Mesenchymal stem cell (in vitro differentiated cells and primary cell): ENCODE results near the gene TOMM40. TPM values are rescaled to one million over a fixed set of nuclear protein-coding genes. Genes with fewer than 3 reads are reported as not detected.

Experiments used
- DNase-seq: peaks from one replicate; pipeline ENCODE4 v3.0.0-alpha.2; 2013
- H2AFZ ChIP-seq: one replicate; pipeline ENCODE4 v1.6.1; 2013; ENCODE audit warnings: low read depth, mild to moderate bottlenecking, control low read depth, inconsistent platforms, low read length, moderate library complexity
- H2AK5ac ChIP-seq: 2 replicates; pipeline ENCODE4 v1.6.1; 2013; ENCODE audit warnings: low read length, moderate library complexity, mild to moderate bottlenecking, inconsistent platforms; ENCODE audit not compliant: severe bottlenecking
- H2BK120ac ChIP-seq: one replicate; pipeline ENCODE4 v1.6.1; 2013; ENCODE audit warnings: low read depth, mild to moderate bottlenecking, inconsistent platforms, low read length, moderate library complexity
- H2BK12ac ChIP-seq, 2 experiments: one replicate each; pipeline ENCODE4 v1.6.1; 2013; ENCODE audit warnings: inconsistent platforms in 2 of 2, low read length in 2 of 2, mild to moderate bottlenecking in 2 of 2, moderate library complexity in 2 of 2, control low read depth in 1 of 2
- H2BK15ac ChIP-seq: one replicate; pipeline ENCODE4 v1.6.1; 2013; ENCODE audit warnings: mild to moderate bottlenecking, low read depth, inconsistent platforms; ENCODE audit not compliant: poor library complexity, severe bottlenecking
- H2BK5ac ChIP-seq: 2 replicates; pipeline ENCODE4 v1.6.1; 2013; ENCODE audit warnings: low read depth, mild to moderate bottlenecking, low read length, control low read depth, inconsistent platforms; ENCODE audit not compliant: poor library complexity, severe bottlenecking
- H3K14ac ChIP-seq, 2 experiments: one replicate each; pipeline ENCODE4 v1.6.1; 2013; ENCODE audit warnings: inconsistent platforms in 2 of 2, low read length in 2 of 2, control low read depth in 1 of 2, mild to moderate bottlenecking in 1 of 2, moderate library complexity in 1 of 2
- H3K18ac ChIP-seq, 2 experiments: one replicate each; pipeline ENCODE4 v1.6.1; 2013; ENCODE audit warnings: inconsistent platforms in 2 of 2, low read length in 2 of 2, control low read depth in 1 of 2, low read depth in 1 of 2, mild to moderate bottlenecking in 1 of 2
- H3K23ac ChIP-seq, 2 experiments: one replicate each; pipeline ENCODE4 v1.6.1; 2013; ENCODE audit warnings: inconsistent platforms in 2 of 2, low read length in 2 of 2, mild to moderate bottlenecking in 2 of 2, moderate library complexity in 2 of 2, control low read depth in 1 of 2
- H3K27ac ChIP-seq: 2 replicates; pipeline ENCODE4 v1.5.1; 2013; ENCODE audit warnings: mild to moderate bottlenecking, moderate library complexity, low read length, control low read depth, inconsistent platforms; ENCODE audit not compliant: poor library complexity, severe bottlenecking
- H3K27me3 ChIP-seq, 2 experiments: 2 replicates each; pipeline versions ENCODE4 v1.6.1 to v1.7.0; 2013; ENCODE audit warnings: low read length in 2 of 2, mild to moderate bottlenecking in 2 of 2, moderate library complexity in 2 of 2, control low read depth in 1 of 2, inconsistent platforms in 1 of 2; ENCODE audit not compliant: control insufficient read depth in 1 of 2, insufficient read depth in 1 of 2
- H3K36me3 ChIP-seq, 2 experiments: 2 replicates each; pipeline versions ENCODE4 v1.6.1 to v1.7.0; 2013; ENCODE audit warnings: low read length in 2 of 2, control low read depth in 1 of 2, inconsistent platforms in 1 of 2, low read depth in 1 of 2, mild to moderate bottlenecking in 1 of 2; ENCODE audit not compliant: insufficient read depth in 2 of 2, control insufficient read depth in 1 of 2
- H3K4ac ChIP-seq, 2 experiments: one replicate each; pipeline ENCODE4 v1.6.1; 2013; ENCODE audit warnings: inconsistent platforms in 2 of 2, low read length in 2 of 2, mild to moderate bottlenecking in 2 of 2, moderate library complexity in 2 of 2, control low read depth in 1 of 2, low read depth in 1 of 2
- H3K4me1 ChIP-seq: 2 replicates; pipeline ENCODE4 v1.6.1; 2013; ENCODE audit warnings: low read depth, low read length, control low read depth; ENCODE audit not compliant: control insufficient read depth, insufficient read depth
- H3K4me2 ChIP-seq: 2 replicates; pipeline ENCODE4 v1.6.1; 2013; ENCODE audit warnings: low read length, mild to moderate bottlenecking, inconsistent platforms; ENCODE audit not compliant: poor library complexity, severe bottlenecking
- H3K4me3 ChIP-seq, 2 experiments: 2 replicates each; pipeline versions ENCODE4 v1.5.1 to v1.7.0; 2013; ENCODE audit warnings: low read length in 2 of 2, mild to moderate bottlenecking in 2 of 2, control low read depth in 1 of 2, low read depth in 1 of 2; ENCODE audit not compliant: insufficient read depth in 1 of 2
- H3K79me1 ChIP-seq: replicated peaks from 2 replicates; pipeline ENCODE4 v1.6.1; 2013; ENCODE audit warnings: mild to moderate bottlenecking, control low read depth, low read length, inconsistent platforms; ENCODE audit not compliant: poor library complexity, severe bottlenecking
- H3K9ac ChIP-seq: 2 replicates; pipeline ENCODE4 v1.7.0; 2013; ENCODE audit warnings: mild to moderate bottlenecking, low read length, moderate library complexity
- H3K9me3 ChIP-seq: 2 replicates; pipeline ENCODE4 v1.7.0; 2013; ENCODE audit warnings: mild to moderate bottlenecking, low read length; ENCODE audit not compliant: control insufficient read depth
- H4K8ac ChIP-seq: one replicate; pipeline ENCODE4 v1.6.1; 2013; ENCODE audit warnings: inconsistent platforms, mild to moderate bottlenecking, low read length, moderate library complexity
- H4K91ac ChIP-seq: one replicate; pipeline ENCODE4 v1.6.1; 2013; ENCODE audit warnings: mild to moderate bottlenecking, low read length, inconsistent platforms
- WGBS: methylation state at CpG from one replicate; pipeline ENCODE4 v1.1.7; 2013; ENCODE audit warnings: mixed read lengths; 5-methylcytosine and 5-hydroxymethylcytosine counted together
- polyA plus RNA-seq, 2 experiments: library from polyadenylated mRNA; stranded (reverse); fragments of 200-250 nt; gene quantifications; one replicate each; pipeline ENCODE4 v1.2.3, GENCODE V29; 2013

TOMM40 gene
- 39.7 TPM for polyA plus RNA-seq (2013, experiment 1 of 2)
- 37.9 TPM for polyA plus RNA-seq (2013, experiment 2 of 2)

GRCh38 chr19:44891016-44891882, at the start of gene TOMM40:
Gene TOMM40 (plus strand): TSS chr19:44891254. CDS start chr19:44891416, 162 bp downstream.
- peak within 1 kb of the TSS in 1 of 2 experiments; percentile 71 for H3K4ac ChIP-seq
- no peak within 1 kb of the TSS for H3K23ac ChIP-seq
- peak; percentile 100 for DNase-seq

GRCh38 chr19:44845286-44845611, 45.8 kb upstream of the TOMM40 start:
- Histone ChIP-seq H3K4me2 (peak overlapping the region; percentile 89), H3K36me3 (no peaks in the 10 kb centered on the region), H4K8ac (peak overlapping the region; percentile 12), H2BK120ac (peak overlapping the region; percentile 59), H4K91ac (no peak overlapping the region), H3K27me3 (no peaks in the 10 kb centered on the region), H2AK5ac (no peak overlapping the region), H3K18ac (peak overlapping the region in 1 of 2 experiments; percentile 48), H3K9ac (peak overlapping the region; percentile 81), H2AFZ (peak overlapping the region; percentile 95), H2BK15ac (no peak overlapping the region), H3K79me1 (no peaks in the 10 kb centered on the region), H3K4me1 (peaks cover 19% of the 10 kb centered on the region), H2BK12ac (peak overlapping the region in 1 of 2 experiments; percentile 77), H3K23ac (peak overlapping the region in 1 of 2 experiments; percentile 5), H3K4ac (no peak overlapping the region), H3K9me3 (no peaks in the 10 kb centered on the region), H3K4me3 (peak overlapping the region in 1 of 2 experiments; percentile 83), H3K27ac (no peak overlapping the region), H2BK5ac (no peak overlapping the region), H3K14ac (no peak overlapping the region)
- WGBS = 23% methylated on average over 11 of the region's 12 CpGs
- DNase-seq = no peak

More at GRCh38 chr19:44891016-44891882, at the start of gene TOMM40:
- H2AFZ ChIP-seq = peak within 1 kb of the TSS; percentile 51
- H3K9ac ChIP-seq = peak within 1 kb of the TSS; percentile 93
- no peaks in the 10 kb centered on the region for H3K27me3 ChIP-seq
- peak within 1 kb of the TSS; percentile 87 for H4K91ac ChIP-seq
- H3K4me3 ChIP-seq = peak within 1 kb of the TSS; percentile 87 to 88
- no peak within 1 kb of the TSS for H2AK5ac ChIP-seq
- peak within 1 kb of the TSS; percentile 86 for H3K4me2 ChIP-seq
- peaks cover 23% of the 10 kb centered on the region for H3K79me1 ChIP-seq
- peak within 1 kb of the TSS; percentile 23 to 91 for H3K18ac ChIP-seq
- H3K9me3 ChIP-seq = no peaks in the 10 kb centered on the region
- WGBS = under 1% methylated on average over 65 of the region's 81 CpGs
- H2BK120ac ChIP-seq = peak within 1 kb of the TSS; percentile 35
- H4K8ac ChIP-seq = peak within 1 kb of the TSS; percentile 85
- H3K36me3 ChIP-seq = peaks cover 56 to 68% of the 10 kb centered on the region in 2 experiments
- peaks cover 17% of the 10 kb centered on the region for H3K4me1 ChIP-seq
- H3K27ac ChIP-seq = peak within 1 kb of the TSS; percentile 93
- peak within 1 kb of the TSS; percentile 88 for H2BK5ac ChIP-seq
- no peak within 1 kb of the TSS for H2BK12ac ChIP-seq
- peak within 1 kb of the TSS in 1 of 2 experiments; percentile 80 for H3K14ac ChIP-seq
- peak within 1 kb of the TSS; percentile 49 for H2BK15ac ChIP-seq

GRCh38 chr19:44845612-44846454, 45.2 kb upstream of the TOMM40 start, which contains the start of gene NECTIN2:
Gene NECTIN2 (plus strand): TSS chr19:44846297. CDS start chr19:44846526, 229 bp downstream.
- Histone ChIP-seq H3K36me3 (peaks cover 0 to 3% of the 10 kb centered on the region in 2 experiments), H2AK5ac (peak within 1 kb of the TSS; percentile 78), H3K27ac (peak within 1 kb of the TSS; percentile 98), H2BK5ac (peak within 1 kb of the TSS; percentile 99), H2BK12ac (peak within 1 kb of the TSS; percentile 11 to 91), H4K91ac (peak within 1 kb of the TSS; percentile 96), H2BK120ac (peak within 1 kb of the TSS; percentile 66), H4K8ac (peak within 1 kb of the TSS; percentile 77), H3K18ac (peak within 1 kb of the TSS; percentile 94 to 99), H3K14ac (peak within 1 kb of the TSS; percentile 77 to 96), H3K4me1 (peaks cover 25% of the 10 kb centered on the region), H3K27me3 (no peaks in the 10 kb centered on the region), H3K23ac (peak within 1 kb of the TSS; percentile 68 to 79), H3K9ac (peak within 1 kb of the TSS; percentile 98), H3K4ac (peak within 1 kb of the TSS; percentile 95 to 99), H3K4me3 (peak within 1 kb of the TSS; percentile 95), H3K9me3 (no peaks in the 10 kb centered on the region), H3K79me1 (no peaks in the 10 kb centered on the region), H2BK15ac (peak within 1 kb of the TSS; percentile 98), H2AFZ (peak within 1 kb of the TSS; percentile 95), H3K4me2 (peak within 1 kb of the TSS; percentile 89)
- DNase-seq = peak; percentile 97
- under 1% methylated on average over 50 of the region's 67 CpGs for WGBS
